CD14-positive monocyte (primary cell): ENCODE data around the gene NDFIP2. TPM values are rescaled to one million over a fixed set of nuclear protein-coding genes. Genes with fewer than 3 reads are reported as not detected.

Experiments used
- DNase-seq, 3 donors: peaks; one replicate each; pipeline ENCODE4 v3.0.0-alpha.2; 2011 to 2022
- H2AFZ ChIP-seq: 2 replicates; pipeline ENCODE4 v1.6.0; 2012; ENCODE audit warnings: mild to moderate bottlenecking, low read depth, low read length, inconsistent platforms; ENCODE audit not compliant: insufficient read depth, poor library complexity, severe bottlenecking
- H3K27ac ChIP-seq, 2 donors: 1 replicate in 1 of 2; 2 replicates in 1 of 2; pipeline ENCODE4 v1.5.1; 2012 to 2013; ENCODE audit warnings: low read length in 2 of 2, control low read depth in 1 of 2, inconsistent platforms in 1 of 2, low read depth in 1 of 2, mild to moderate bottlenecking in 1 of 2
- H3K27me3 ChIP-seq, 2 donors: one replicate each; pipeline versions ENCODE4 v1.6.0 to v1.6.1; 2011 to 2013; ENCODE audit warnings: low read length in 2 of 2; ENCODE audit not compliant: control insufficient read depth in 2 of 2, insufficient read depth in 2 of 2
- H3K36me3 ChIP-seq, 2 donors: replicated peaks in 1 of 2; 1 replicate in 1 of 2; 2 replicates in 1 of 2; pipeline versions ENCODE4 v1.5.1 to v1.6.1; 2012 to 2013; ENCODE audit warnings: low read length in 2 of 2, control low read depth in 1 of 2, inconsistent platforms in 1 of 2, mild to moderate bottlenecking in 1 of 2; ENCODE audit not compliant: insufficient read depth in 2 of 2, control insufficient read depth in 1 of 2
- H3K4me1 ChIP-seq, 2 donors: 1 replicate in 1 of 2; 2 replicates in 1 of 2; pipeline versions ENCODE4 v1.5.1 to v1.6.1; 2012 to 2013; ENCODE audit warnings: low read length in 2 of 2, control low read depth in 1 of 2, inconsistent platforms in 1 of 2, mild to moderate bottlenecking in 1 of 2, moderate library complexity in 1 of 2; ENCODE audit not compliant: insufficient read depth in 2 of 2, control insufficient read depth in 1 of 2
- H3K4me2 ChIP-seq: replicated peaks from 2 replicates; pipeline ENCODE3; 2012; ENCODE audit warnings: low read length, moderate library complexity, mild to moderate bottlenecking; ENCODE audit not compliant: poor library complexity, severe bottlenecking; ENCODE audit errors: extremely low read depth
- H3K4me3 ChIP-seq, 3 experiments: fragments of 200-600 bp in 1 of 3; sonication (generic) in 1 of 3; replicated peaks in 1 of 3; 1 replicate in 2 of 3; 2 replicates in 1 of 3; pipeline ENCODE4 v1.5.1; 2011 to 2013; ENCODE audit warnings: low read length in 3 of 3, mild to moderate bottlenecking in 3 of 3, control low read depth in 2 of 3, low read depth in 2 of 3, inconsistent platforms in 1 of 3, moderate library complexity in 1 of 3
- H3K79me2 ChIP-seq: 2 replicates; pipeline ENCODE4 v1.6.0; 2012; ENCODE audit warnings: mild to moderate bottlenecking, control low read depth, inconsistent platforms, low read length, moderate library complexity; ENCODE audit not compliant: insufficient read depth
- H3K9ac ChIP-seq: 2 replicates; pipeline ENCODE4 v1.6.0; 2017; ENCODE audit warnings: low read length, mild to moderate bottlenecking; ENCODE audit not compliant: insufficient read depth, poor library complexity, severe bottlenecking
- H3K9me3 ChIP-seq, 2 donors: replicated peaks in 1 of 2; 1 replicate in 1 of 2; 2 replicates in 1 of 2; pipeline versions ENCODE4 v1.5.1 to v1.6.1; 2012 to 2013; ENCODE audit warnings: low read length in 2 of 2, control low read depth in 1 of 2; ENCODE audit not compliant: control insufficient read depth in 1 of 2, insufficient read depth in 1 of 2
- H4K20me1 ChIP-seq: 2 replicates; pipeline ENCODE4 v1.6.0; 2012; ENCODE audit warnings: mild to moderate bottlenecking, low read length, control low read depth, moderate library complexity; ENCODE audit not compliant: insufficient read depth
- H3K27ac Mint-ChIP-seq, 7 donors: one replicate each; pipeline ENCODE4 v1.8.0; 2020; ENCODE audit warnings: mild to moderate bottlenecking in 7 of 7, mixed read lengths in 7 of 7, moderate library complexity in 6 of 7, inconsistent platforms in 2 of 7
- H3K27me3 Mint-ChIP-seq, 3 donors: one replicate each; pipeline ENCODE4 v1.8.0; 2021 to 2022; ENCODE audit warnings: low read depth in 3 of 3, mild to moderate bottlenecking in 3 of 3, mixed read lengths in 3 of 3, moderate library complexity in 3 of 3, inconsistent platforms in 1 of 3
- H3K36me3 Mint-ChIP-seq, 2 donors: one replicate each; pipeline ENCODE4 v1.8.0; 2020; ENCODE audit warnings: mixed read lengths in 2 of 2, inconsistent platforms in 1 of 2, mild to moderate bottlenecking in 1 of 2
- H3K4me1 Mint-ChIP-seq: one replicate; pipeline ENCODE4 v1.8.0; 2020; ENCODE audit warnings: mild to moderate bottlenecking, mixed read lengths
- H3K4me3 Mint-ChIP-seq, 2 donors: one replicate each; pipeline ENCODE4 v1.8.0; 2020; ENCODE audit warnings: mild to moderate bottlenecking in 2 of 2, mixed read lengths in 2 of 2, moderate library complexity in 1 of 2
- H3K9me3 Mint-ChIP-seq, 7 donors: one replicate each; pipeline ENCODE4 v1.8.0; 2020 to 2022; ENCODE audit warnings: mixed read lengths in 7 of 7, mild to moderate bottlenecking in 6 of 7, moderate library complexity in 6 of 7, inconsistent platforms in 2 of 7
- CTCF ChIP-seq: fragments of 200-600 bp; IDR thresholded peaks from one replicate; pipeline ENCODE4 v1.8.0; 2022; ENCODE audit warnings: antibody characterized with exemption, mild to moderate bottlenecking
- WGBS: methylation state at CpG from one replicate; pipeline ENCODE4 v1.1.5; 2013; ENCODE audit warnings: missing lambda C conversion rate; ENCODE audit not compliant: insufficient coverage; 5-methylcytosine and 5-hydroxymethylcytosine counted together
- intact Hi-C, 2 donors: fragments of 100-400 bp; cut with micrococcal nuclease; formaldehyde crosslinking; loops; one replicate each; pipeline versions ENCODE4 v1.15.0 to v1.15.1; 2023
- polyA plus RNA-seq, 3 donors: library from polyadenylated mRNA; depleted of rRNA in 1 of 3; unstranded in 2 of 3; stranded (reverse) in 1 of 3; fragments of 300-500 nt in 2 of 3; fragments of >200 nt in 1 of 3; fragmentation: Illumina TruSeq in 2 of 3; gene quantifications; 1 replicate in 2 of 3; 2 replicates in 1 of 3; pipeline ENCODE4 v1.2.3, GENCODE V29; 2012 to 2021

NDFIP2 gene
- polyA plus RNA-seq, 3 donors, result not detected

- WGBS, result no CpG with 5 or more reads among the region's 1 CpG
- Histone ChIP-seq H3K4me1 (no peaks in the 10 kb centered on the region), H3K9ac (no peak overlapping the region), H3K4me2 (no peak overlapping the region), H3K79me2 (no peaks in the 10 kb centered on the region), H3K4me3 (no peak overlapping the region), H3K27me3 (no peaks in the 10 kb centered on the region), H3K27ac (no peak overlapping the region), H4K20me1 (no peaks in the 10 kb centered on the region), H3K36me3 (no peaks in the 10 kb centered on the region), H2AFZ (no peak overlapping the region), H3K9me3 (peaks cover 0 to 8% of the 10 kb centered on the region in 2 donors)
- Mint-ChIP-seq H3K4me3 (no peak overlapping the region), H3K27ac (no peak overlapping the region), H3K4me1 (no peaks in the 10 kb centered on the region), H3K9me3 (peaks cover 0 to 8% (median 0%) of the 10 kb centered on the region in 7 donors), H3K36me3 (no peaks in the 10 kb centered on the region), H3K27me3 (peaks cover 0 to 5% (median 0%) of the 10 kb centered on the region in 3 donors)
- DNase-seq, result no peak
- intact Hi-C loops, result no loop called here
- TF ChIP-seq CTCF, result no peak
Measured at GRCh38 chr13:79435561-79435990, 45.4 kb upstream of the NDFIP2 start.

- Histone ChIP-seq H3K27me3 (no peaks in the 10 kb centered on the region), H3K4me2 (no peak overlapping the region), H3K27ac (no peak overlapping the region), H2AFZ (no peak overlapping the region), H3K4me3 (no peak overlapping the region), H3K79me2 (no peaks in the 10 kb centered on the region), H4K20me1 (no peaks in the 10 kb centered on the region), H3K9ac (no peak overlapping the region), H3K36me3 (no peaks in the 10 kb centered on the region), H3K9me3 (no peaks in the 10 kb centered on the region), H3K4me1 (no peaks in the 10 kb centered on the region)
- Mint-ChIP-seq H3K4me1 (no peaks in the 10 kb centered on the region), H3K27ac (peak overlapping the region in 1 of 7 donors; percentile 72), H3K36me3 (no peaks in the 10 kb centered on the region), H3K4me3 (no peak overlapping the region), H3K27me3 (peaks cover 0 to 3% (median 0%) of the 10 kb centered on the region in 3 donors), H3K9me3 (peaks cover 0 to 3% (median 0%) of the 10 kb centered on the region in 7 donors)
- no peak for DNase-seq
- no CpG with 5 or more reads among the region's 1 CpG for WGBS
- intact Hi-C loops, result no loop called here
- TF ChIP-seq CTCF, result no peak
Measured at GRCh38 chr13:79439275-79439674, 41.7 kb upstream of the NDFIP2 start.
